GM21786 (cell line): Measurements from ENCODE around the gene SYNRG.
"Not testable (repeated sequence)": the region's sequence is repeated elsewhere in the genome, so short reads cannot be mapped to it uniquely, and the experiment has no call there.

Experiments used
- ATAC-seq: cut with Tn5 transposase; IDR thresholded peaks from one replicate; pipeline ENCODE4 v1.9.1; 2021; ENCODE audit not compliant: unreplicated experiment

Gene SYNRG

GRCh38 chr17:37545486-37545885 lies 63.7 kb downstream of the SYNRG start:
- ATAC-seq, result no peak

- no peak for ATAC-seq
Observed at GRCh38 chr17:37543637-37544052, 65.6 kb downstream of the SYNRG start.

- no peak for ATAC-seq
Observed at GRCh38 chr17:37541880-37542660, 67.1 kb downstream of the SYNRG start.

DNA sequence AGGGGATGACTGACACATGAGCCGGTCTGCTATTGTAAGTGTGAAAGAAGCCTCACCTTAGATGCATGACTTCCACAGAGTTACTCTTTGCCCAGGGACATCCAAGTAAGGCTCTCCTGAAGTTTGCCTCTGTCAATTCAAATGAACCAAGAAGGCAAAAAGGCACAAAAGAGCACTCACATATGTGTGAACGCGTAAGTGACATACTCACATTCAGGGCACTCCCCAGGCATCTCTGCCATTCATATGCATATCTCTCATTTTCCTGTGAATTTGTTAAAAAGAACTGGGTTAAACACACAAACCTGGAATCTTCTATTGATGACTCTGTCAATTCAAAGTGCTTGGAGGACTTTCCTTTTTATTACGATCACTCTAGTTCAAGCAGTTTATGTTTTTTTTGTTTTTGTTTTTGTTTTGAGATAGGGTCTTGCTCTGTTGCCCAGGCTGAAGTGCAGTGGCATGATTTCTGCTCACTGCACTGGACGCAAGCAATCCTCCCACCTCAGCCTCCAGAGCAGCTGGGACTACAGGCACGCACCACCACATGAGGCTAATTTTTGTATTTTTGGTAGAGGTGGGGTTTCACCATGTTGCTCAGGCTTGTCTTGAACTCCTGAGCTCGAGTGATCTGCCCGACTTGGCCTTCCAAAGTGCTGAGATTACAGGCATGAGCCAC lies 70.1 kb downstream of the SYNRG start:
- ATAC-seq, result no peak

DNA sequence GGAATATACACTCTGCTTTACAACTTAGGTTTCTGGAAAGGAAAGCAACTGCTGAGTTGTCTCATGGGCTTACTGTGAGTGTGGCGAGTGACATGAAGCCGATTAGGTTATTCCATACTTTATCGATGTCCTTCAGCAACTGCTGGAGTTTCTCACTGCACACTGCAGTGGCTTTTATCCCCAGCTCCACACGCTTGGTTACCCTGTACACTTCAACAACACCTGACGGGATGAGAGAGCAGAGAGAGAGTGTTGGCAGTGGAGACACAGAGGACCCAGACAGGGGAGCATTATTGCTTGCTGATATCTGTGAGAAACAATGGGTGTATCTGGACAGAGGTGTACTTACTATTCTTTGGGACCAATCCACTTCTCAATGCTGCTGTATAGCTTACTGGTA lies 73.3 kb downstream of the SYNRG start:
- no peak for ATAC-seq

- no peak for ATAC-seq
Observed at GRCh38 chr17:37532756-37533155, 76.5 kb downstream of the SYNRG start.

- no peak for ATAC-seq
Observed at GRCh38 chr17:37530420-37530819, 78.8 kb downstream of the SYNRG start.

GRCh38 chr17:37527249-37527851 lies 81.9 kb downstream of the SYNRG start:
- no peak for ATAC-seq

DNA sequence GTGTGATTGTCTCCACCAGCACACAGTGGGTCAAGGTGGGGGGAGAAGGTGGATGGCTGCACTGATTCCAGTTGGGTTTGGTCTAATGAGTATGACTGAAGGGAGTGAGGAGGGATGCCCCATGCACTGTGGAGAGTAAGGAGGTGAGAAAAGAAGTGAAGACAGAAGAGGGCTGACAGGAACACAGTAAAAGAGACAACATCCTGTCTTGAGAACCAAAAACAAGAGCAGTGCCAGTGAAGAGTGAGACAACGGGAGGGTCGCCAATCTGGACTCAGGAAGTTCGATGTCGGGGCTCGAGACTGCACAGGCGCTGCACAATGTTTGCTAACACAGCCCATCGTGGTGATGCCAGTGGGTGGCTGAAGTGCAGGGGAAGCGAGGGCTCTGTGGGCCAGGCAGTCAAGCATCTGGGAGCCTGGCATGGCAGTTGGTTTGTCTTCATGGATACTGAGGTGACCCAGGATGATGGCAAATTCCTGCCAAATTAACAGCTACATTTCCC lies 85.5 kb downstream of the SYNRG start:
- no peak for ATAC-seq

DNA sequence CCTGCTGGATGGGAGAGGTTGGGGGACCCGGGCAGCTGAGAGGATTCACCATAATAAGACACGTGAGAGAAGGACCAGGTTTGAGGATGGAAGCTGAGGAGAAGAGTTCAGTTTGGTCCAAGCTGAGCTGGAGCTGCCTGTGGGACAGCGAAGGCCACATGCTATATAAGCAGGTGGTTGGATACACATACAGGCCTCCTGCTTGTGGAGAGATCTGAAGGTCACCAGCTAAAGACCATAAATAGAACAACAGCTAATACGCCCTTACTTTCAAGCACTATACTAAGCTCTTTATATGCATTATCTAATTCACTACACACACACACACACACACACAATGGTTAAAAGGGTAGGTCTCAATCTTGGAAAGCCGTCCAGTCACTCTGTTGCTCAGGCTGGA lies 87.4 kb downstream of the SYNRG start:
- no peak for ATAC-seq

DNA sequence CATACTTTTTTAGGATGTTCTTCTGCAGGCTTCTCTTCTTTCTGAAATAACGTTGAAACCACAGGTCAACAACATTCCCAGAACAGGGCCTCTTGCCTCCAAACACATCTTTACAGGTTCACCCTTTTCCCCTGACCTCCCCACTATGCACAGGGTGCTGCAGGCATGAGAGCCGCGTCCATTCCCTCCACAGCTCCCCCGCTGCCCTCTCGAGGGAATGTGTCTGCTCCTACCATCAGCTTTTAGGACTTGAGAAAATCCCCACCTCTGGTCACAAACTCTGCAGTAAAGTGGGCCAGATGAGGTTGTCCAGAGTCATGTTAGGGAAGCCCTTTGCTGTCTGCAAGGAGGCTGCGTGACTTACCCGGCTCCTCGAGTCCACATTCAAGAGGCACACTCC lies 89.0 kb downstream of the SYNRG start:
- ATAC-seq, result no peak

DNA sequence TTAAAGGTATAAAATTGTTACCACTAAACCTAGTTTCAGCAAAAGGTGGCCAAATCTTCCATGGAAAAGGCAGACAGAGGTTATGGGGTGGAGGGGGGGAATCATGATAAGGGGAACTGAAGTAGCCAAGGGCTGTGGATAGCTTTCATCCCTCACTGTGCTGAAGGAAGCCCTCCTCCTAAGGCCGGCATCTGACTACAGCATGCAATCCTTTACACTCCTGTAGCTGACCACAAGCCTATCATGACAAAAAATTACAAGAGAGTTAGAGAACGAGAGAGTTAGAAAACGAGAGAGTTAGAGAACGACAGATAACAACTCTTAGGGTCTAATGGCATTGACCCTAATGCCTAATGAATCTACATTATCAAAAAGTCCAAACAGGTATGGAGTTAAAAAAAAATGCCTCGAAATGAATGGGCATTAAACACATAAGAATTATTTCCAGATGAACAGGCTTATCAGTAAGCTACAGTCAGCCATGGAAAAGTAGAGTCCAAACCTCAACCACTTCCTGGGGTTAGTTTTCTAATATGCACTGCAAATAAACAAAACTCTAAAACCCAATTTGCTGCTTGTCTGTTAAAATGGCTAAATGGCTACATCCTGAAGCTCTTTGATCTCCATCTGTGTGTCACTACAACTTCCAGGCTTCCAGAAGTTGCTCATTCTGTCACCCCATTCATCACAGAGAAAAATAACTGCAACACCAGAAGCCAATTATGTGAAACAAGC lies 89.8 kb downstream of the SYNRG start:
- ATAC-seq, result no peak

GRCh38 chr17:37518826-37519225 lies 90.4 kb downstream of the SYNRG start:
- no peak for ATAC-seq

- ATAC-seq, result no peak
Observed at GRCh38 chr17:37517881-37518280, 91.3 kb downstream of the SYNRG start.

DNA sequence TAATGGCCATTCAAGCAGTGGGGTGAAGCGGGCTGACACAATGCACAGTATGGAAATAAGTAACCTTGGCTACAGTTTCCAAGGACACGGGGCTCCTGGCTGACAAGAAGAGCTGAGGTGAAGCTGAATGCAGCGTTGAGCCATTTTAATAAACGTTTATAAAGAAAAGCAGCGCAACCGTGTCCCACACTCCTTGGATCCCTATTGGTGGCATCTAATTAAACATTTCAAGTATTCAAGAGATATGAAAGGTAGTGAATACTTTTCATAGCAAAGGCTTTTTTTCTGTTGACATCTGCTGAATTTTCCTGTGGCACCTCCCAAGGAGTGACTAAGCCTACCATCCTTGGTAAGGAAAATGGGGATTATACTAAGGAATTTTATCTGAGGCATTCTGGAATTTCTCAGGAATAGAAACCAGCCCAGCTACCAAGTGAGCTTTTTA lies 93.1 kb downstream of the SYNRG start:
- no peak for ATAC-seq

GRCh38 chr17:37513711-37514110 lies 95.5 kb downstream of the SYNRG start:
- ATAC-seq, result no peak

DNA sequence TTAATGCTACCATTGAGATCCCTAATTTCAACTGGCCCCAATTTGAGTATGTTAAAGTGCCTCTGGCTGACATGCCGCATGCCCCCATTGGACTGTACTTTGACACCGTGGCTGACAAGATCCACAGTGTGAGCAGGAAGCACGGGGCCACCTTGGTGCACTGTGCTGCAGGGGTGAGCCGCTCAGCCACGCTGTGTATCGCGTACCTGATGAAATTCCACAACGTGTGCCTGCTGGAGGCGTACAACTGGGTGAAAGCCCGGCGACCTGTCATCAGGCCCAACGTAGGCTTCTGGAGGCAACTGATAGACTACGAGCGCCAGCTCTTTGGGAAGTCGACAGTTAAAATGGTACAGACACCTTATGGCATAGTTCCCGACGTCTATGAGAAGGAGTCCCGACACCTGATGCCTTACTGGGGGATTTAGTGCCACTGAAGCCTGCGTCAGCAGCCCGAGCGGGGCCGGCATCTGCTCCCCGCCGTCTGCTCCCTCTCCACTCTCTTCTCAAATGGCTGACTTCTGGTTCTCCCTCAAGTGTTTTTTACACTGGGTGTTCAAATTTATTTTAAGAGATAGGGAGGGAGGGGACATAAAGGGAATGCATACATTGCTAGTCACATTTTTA lies 96.7 kb downstream of the SYNRG start:
- no peak for ATAC-seq

DNA sequence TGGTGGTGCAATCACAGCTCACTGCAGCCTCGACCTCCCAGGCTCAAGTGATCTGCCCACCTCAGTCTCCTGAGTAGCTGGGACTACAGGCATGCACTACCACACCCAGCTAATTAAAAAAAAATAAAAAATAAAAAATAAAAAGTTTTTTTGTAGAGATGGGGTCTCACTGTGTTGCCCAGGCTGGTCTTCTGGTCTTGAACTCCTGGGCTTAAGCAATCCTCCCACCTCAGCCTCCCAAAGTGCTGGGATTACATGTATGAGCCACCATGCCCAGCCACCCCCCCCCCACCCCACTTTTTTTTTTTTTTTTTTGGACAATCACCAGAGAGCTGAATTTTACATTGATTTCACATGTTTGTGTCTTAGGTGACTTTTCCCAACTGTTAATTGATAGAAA lies 97.6 kb downstream of the SYNRG start:
- ATAC-seq, result not testable (repeated sequence)

GRCh38 chr17:37510056-37510455 lies 99.2 kb downstream of the SYNRG start:
- no peak for ATAC-seq

DNA sequence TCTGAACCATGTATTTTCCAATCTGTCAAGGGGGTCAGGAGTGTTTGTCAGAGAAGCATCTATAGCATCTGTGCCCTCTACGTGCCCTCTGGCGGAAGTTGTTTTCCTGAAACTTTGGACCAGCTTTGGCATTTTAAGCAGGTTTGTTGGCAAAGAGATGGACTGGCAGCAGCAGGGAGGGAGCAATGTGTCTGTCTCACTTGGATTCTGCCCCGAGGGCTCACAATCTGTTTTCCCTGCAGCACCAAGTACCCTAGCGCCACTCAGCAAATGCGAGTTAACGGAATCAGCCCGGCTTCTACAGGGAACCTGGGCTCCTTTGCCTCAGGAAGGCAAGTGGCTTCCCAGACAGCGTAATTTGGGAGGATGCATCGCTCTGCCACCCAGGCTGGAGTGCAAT lies 102.1 kb downstream of the SYNRG start:
- ATAC-seq, result no peak

GRCh38 chr17:37506678-37507077 lies 102.5 kb downstream of the SYNRG start:
- no peak for ATAC-seq
